SK-N-MC (cell line): ENCODE results near the gene PFN3.

Experiments
- EZH2 ChIP-seq: fragments of 200-600 bp; sonication (generic); IDR thresholded peaks from one replicate; pipeline ENCODE4 v1.6.1; 2017; ENCODE audit warnings: antibody characterized with exemption
- FOXP2 ChIP-seq: optimal IDR thresholded peaks from 2 replicates; pipeline ENCODE3; 2011; ENCODE audit warnings: mild to moderate bottlenecking, moderate library complexity; ENCODE audit not compliant: insufficient read depth; ENCODE audit errors: extremely low read length, control extremely low read depth
- POLR2AphosphoS5 ChIP-seq: IDR thresholded peaks from 2 replicates; pipeline ENCODE4 v1.6.1; 2012; ENCODE audit warnings: mild to moderate bottlenecking, low read depth, low read length, borderline replicate concordance

DNA sequence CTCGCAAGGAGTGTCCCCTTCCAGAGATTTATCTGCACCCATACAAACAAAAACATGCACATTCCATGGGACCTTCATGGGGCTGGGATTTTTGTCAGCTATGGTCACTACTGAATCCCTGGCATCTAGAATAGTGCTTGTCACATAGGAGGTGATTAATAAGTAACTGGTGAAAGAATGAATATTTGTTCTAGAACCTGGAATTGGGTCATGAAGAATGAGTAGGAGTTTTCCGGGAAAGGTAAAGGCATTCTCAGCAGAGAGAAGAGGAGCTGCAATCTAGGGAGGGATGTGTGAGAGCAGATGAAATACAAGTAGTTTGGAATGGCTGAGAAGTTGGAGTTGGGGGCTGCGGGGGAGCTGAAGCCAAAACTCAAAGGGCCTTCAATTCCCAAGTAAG is 46.2 kb downstream of the PFN3 start:
- no peak for TF ChIP-seq EZH2
- no peak for TF ChIP-seq POLR2AphosphoS5
- no peak for TF ChIP-seq FOXP2
